NT2/D1 (cell line): ENCODE data around the gene ANAPC2.
A peak's percentile ranks its signal among the peaks of the same experiment; 100 is the strongest.

Experiments
- DNase-seq: peaks from one replicate; pipeline ENCODE4 v3.0.0-alpha.2; 2011; ENCODE audit warnings: low read depth, low spot score
- H3K27me3 ChIP-seq: 2 replicates; pipeline ENCODE4 v1.6.0; 2011; ENCODE audit warnings: mild to moderate bottlenecking; ENCODE audit not compliant: insufficient read length, insufficient read depth
- H3K36me3 ChIP-seq: 2 replicates; pipeline ENCODE4 v1.6.1; 2011; ENCODE audit warnings: mild to moderate bottlenecking, low read length, mixed read lengths; ENCODE audit not compliant: insufficient read depth, insufficient read length
- H3K4me1 ChIP-seq: 2 replicates; pipeline ENCODE4 v1.5.1; 2011; ENCODE audit not compliant: insufficient read depth, insufficient read length
- H3K4me3 ChIP-seq: 2 replicates; pipeline ENCODE4 v1.5.1; 2011; ENCODE audit warnings: low read depth; ENCODE audit not compliant: insufficient read length
- H3K9ac ChIP-seq: 2 replicates; pipeline ENCODE4 v1.6.0; 2011; ENCODE audit warnings: low read depth; ENCODE audit not compliant: insufficient read length
- H3K9me3 ChIP-seq: 2 replicates; pipeline ENCODE4 v1.5.1; 2011; ENCODE audit warnings: mild to moderate bottlenecking, low read length; ENCODE audit not compliant: insufficient read depth
- SUZ12 ChIP-seq: IDR thresholded peaks from 2 replicates; pipeline ENCODE4 v1.6.1; 2011; ENCODE audit not compliant: insufficient read length, insufficient read depth; ENCODE audit errors: extremely low read depth
- YY1 ChIP-seq: IDR thresholded peaks from 2 replicates; pipeline ENCODE4 v1.6.1; 2011; ENCODE audit not compliant: insufficient read length, insufficient read depth
- ZNF274 ChIP-seq: IDR thresholded peaks from 2 replicates; pipeline ENCODE4 v1.6.1; 2011; ENCODE audit warnings: mild to moderate bottlenecking, low read depth, low read length

ANAPC2 gene

DNA sequence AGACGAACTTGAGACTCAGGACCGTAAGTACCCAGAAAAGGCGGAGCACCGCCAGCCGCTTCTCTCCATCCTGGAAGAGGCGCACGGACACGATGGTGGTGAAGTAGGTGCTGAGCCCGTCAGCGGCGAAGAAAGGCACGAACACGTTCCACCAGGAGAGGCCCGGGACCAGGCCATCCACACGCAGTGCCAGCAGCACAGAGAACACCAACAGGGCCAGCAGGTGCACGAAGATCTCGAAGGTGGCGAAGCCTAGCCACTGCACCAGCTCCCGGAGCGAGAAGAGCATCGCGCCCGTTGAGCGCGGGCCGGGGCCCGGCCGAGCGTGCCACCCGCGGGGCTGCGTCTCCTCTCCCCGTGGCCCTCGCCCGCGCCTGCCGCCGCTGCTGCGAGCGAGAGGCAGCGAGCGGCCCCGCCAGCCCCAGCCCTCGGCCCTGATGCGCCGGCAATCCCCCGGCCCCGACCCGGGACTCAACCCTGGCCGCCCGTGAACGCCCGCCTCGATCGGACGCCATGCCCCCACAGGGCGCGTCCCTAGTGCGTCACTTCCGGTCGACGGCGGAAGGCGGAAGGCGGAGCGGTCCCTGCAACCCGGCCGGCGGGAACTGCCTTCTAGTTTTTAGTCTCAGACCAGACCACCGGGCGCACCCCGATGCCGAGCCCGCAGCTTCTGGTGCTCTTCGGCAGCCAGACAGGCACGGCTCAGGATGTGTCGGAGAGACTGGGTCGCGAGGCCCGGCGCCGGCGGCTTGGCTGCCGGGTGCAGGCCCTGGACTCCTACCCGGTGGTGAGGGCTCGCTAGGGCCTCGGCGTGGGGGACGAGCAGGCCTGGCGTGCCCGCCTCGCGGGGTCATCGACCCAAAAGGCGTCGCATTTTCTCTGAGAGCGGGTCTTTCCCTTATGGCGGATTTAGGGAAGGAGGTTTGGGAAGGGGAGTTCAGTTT is 17.0 kb upstream of the ANAPC2 start, which contains the start of the genes NDOR1 and TMEM203:
TSS of gene NDOR1 (plus strand) at position 575 of the 944 bp plus-strand sequence. CDS start at position 653, 78 bp downstream.
TSS of gene TMEM203 (minus strand) at position 523 of the 944 bp plus-strand sequence. CDS start at position 289, 234 bp downstream.
- peaks cover 17% of the 10 kb centered on the region for H3K4me1 ChIP-seq
- H3K4me3 ChIP-seq = peak within 1 kb of the TSS; percentile 99
- no peaks in the 10 kb centered on the region for H3K9me3 ChIP-seq
- H3K27me3 ChIP-seq = no peaks in the 10 kb centered on the region
- DNase-seq = peak; percentile 82
- peaks cover 51% of the 10 kb centered on the region for H3K36me3 ChIP-seq
- peak within 1 kb of the TSS; percentile 97 for H3K9ac ChIP-seq
- TF ChIP-seq SUZ12 (no peak), YY1 (peak; percentile 75), ZNF274 (no peak)

DNA sequence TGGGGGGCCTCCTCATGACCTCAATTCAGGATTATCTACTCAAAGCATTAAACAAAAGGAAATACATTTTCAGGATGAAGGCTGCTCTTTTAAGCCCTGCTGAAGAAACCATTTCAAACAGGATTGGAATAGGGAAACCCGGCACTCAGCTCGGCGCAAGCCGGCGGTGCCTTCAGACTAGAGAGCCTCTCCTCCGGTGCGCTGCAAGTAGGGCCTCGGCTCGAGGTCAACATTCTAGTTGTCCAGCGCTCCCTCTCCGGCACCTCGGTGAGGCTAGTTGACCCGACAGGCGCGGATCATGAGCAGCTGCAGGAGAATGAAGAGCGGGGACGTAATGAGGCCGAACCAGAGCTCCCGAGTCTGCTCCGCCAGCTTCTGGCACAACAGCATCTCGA is 16.4 kb upstream of the ANAPC2 start:
- no peaks in the 10 kb centered on the region for H3K9me3 ChIP-seq
- H3K4me1 ChIP-seq = peaks cover 17% of the 10 kb centered on the region
- TF ChIP-seq ZNF274 (no peak), YY1 (no peak), SUZ12 (no peak)
- H3K36me3 ChIP-seq = peaks cover 45% of the 10 kb centered on the region
- peak overlapping the region; percentile 99 for H3K4me3 ChIP-seq
- H3K9ac ChIP-seq = peak overlapping the region; percentile 97
- no peaks in the 10 kb centered on the region for H3K27me3 ChIP-seq
- DNase-seq = no peak

DNA sequence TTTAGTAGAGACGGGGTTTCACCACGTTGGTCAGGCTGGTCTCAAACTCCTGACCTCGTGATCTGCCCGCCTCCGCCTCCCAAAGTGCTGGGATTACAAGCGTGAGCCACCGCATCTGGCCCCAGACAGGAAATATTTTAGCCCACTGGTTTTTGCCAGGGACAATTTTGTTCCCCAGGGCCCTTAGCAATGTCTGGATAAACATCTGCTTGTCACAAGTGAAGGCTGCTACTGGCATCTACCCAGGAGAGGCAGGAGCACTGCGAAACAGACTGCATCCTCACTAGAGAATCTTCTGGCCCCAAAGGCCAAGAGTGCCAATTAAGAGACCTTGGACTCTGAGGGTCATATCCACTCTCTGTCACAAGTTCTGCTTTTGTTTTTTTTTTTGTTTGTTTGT is 14.6 kb upstream of the ANAPC2 start:
- H3K9ac ChIP-seq = peak overlapping the region; percentile 53
- no peak overlapping the region for H3K4me3 ChIP-seq
- TF ChIP-seq ZNF274 (no peak), YY1 (no peak), SUZ12 (no peak)
- H3K9me3 ChIP-seq = no peaks in the 10 kb centered on the region
- peaks cover 26% of the 10 kb centered on the region for H3K4me1 ChIP-seq
- H3K36me3 ChIP-seq = peaks cover 34% of the 10 kb centered on the region
- DNase-seq = no peak
- H3K27me3 ChIP-seq = no peaks in the 10 kb centered on the region

DNA sequence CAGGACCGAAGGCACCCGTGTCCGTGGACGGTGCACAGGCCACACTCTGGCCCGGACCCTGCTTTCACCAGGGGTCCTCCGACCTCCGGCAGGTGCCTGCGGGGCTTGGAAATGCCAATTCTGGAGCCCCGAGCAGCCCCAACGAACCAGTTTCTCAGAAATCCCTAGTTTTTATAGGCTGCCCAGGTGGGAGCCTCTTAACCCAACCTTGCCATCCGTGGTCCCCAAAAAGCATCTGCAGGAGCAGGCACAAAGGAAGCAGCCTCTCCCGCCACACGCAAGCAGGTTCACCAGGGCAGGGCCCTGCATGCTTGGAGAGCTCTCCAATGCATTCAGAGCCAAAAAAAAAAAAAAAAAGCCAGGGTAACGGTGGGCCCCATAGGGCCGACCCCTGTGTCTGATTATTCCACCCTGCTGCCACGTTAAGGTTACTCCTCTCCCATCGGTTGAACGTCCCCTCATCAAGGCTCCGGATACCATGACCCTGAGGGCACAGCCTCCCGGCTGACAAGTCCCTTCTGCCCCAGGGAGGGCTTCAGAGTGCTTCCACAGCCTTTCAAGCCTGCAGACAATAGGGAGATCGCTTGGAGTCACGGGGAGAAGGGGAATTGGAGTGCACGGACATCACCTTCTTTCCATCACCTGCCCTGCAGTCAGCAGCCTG is 13.0 kb upstream of the ANAPC2 start:
- peaks cover 18% of the 10 kb centered on the region for H3K4me1 ChIP-seq
- TF ChIP-seq YY1 (no peak), ZNF274 (no peak), SUZ12 (no peak)
- H3K27me3 ChIP-seq = no peaks in the 10 kb centered on the region
- H3K4me3 ChIP-seq = peak overlapping the region; percentile 80
- DNase-seq = no peak
- H3K36me3 ChIP-seq = peaks cover 30% of the 10 kb centered on the region
- no peaks in the 10 kb centered on the region for H3K9me3 ChIP-seq
- peak overlapping the region; percentile 98 for H3K9ac ChIP-seq

DNA sequence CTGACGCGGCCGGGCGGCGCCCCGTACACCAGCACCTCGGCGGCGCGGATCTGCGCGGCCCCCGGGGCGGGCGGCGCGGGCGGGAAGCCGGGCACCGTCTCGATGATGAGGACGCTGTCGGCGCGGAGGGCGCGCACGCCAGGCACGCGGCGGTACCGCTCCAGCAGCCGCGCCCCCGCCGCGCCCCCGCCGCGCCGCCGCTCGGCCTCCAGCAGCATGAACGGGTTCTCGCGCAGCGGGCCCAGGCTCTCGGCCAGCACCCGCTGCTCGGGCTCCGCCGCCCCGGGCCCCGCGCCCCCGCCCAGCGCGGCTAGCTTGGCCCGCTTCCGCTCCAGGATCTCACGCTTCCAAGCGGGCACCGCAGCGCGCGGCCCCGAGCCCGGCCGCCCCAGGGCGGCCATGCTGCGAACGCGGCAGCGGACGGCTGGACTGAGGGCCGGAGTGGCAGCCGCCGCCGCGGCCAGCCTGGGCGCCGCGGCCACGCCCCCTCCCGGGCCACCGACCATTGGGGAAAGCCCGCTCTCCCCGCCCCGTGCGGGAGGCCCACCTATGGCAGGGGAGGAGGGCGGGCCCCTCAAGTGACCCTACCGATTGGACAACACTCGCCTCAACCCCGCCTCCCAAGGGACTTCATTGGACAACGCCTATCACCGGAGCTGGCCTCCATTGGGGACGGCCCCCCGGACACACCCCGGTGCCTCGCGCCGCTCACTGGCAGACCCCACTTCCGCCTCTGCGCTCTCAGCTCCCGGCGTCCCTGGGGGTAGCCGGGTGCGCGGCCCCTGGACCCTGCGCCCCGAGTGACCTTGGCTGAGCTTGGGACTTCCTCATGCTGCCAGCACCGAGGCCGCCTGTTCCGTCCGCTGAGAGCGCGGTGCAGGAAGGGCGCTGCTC is 12.2 kb upstream of the ANAPC2 start, which contains the start of gene TPRN:
TSS of gene TPRN (minus strand) at position 431 of the 894 bp plus-strand sequence. CDS start at position 401, 30 bp downstream.
- Histone ChIP-seq H3K4me1 (peaks cover 21% of the 10 kb centered on the region), H3K9me3 (no peaks in the 10 kb centered on the region), H3K9ac (peak within 1 kb of the TSS; percentile 98), H3K36me3 (peaks cover 34% of the 10 kb centered on the region), H3K27me3 (no peaks in the 10 kb centered on the region), H3K4me3 (peak within 1 kb of the TSS; percentile 80)
- peak; percentile 99 for DNase-seq
- TF ChIP-seq SUZ12 = no peak

DNA sequence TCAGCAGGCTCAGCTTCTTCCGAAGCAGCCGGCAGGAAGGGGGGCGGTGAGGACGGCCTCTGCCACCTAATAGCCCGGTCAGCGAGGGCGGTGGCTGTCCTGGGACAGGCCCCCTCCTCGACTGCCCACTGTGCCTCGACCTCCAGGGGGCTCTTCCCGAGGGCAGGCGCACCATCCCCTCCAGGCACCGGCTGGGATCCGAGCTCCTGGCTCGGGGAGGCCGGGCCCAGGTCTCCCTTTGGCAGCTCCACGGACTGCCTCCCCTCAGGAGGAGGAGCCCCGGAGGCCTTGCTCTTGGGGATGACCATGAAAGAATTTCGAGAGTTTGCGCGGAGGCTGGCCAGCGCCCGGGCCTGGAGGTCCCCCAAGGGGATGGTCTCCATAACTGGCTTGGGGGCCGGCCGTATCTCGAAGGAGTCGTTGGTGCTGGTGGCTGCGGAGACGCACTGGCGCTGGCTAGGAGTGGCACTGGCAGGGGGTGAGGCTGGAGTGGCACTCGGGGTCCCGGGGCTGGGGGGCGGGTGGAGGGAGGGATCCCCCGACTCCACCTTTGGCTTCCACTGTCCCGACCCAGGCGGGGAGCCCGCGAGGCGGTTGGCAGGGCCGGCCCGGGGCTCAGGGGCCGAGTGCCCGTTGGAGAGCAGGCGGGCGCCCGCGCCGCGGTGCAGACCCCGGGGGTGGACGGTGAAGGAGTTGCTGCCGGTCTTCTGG is 11.2 kb upstream of the ANAPC2 start:
- DNase-seq = no peak
- peaks cover 40% of the 10 kb centered on the region for H3K36me3 ChIP-seq
- no peak for TF ChIP-seq SUZ12
- TF ChIP-seq YY1 = no peak
- TF ChIP-seq ZNF274 = no peak
- H3K27me3 ChIP-seq = no peaks in the 10 kb centered on the region
- peak overlapping the region; percentile 37 for H3K4me3 ChIP-seq
- peaks cover 27% of the 10 kb centered on the region for H3K4me1 ChIP-seq
- peak overlapping the region; percentile 77 for H3K9ac ChIP-seq
- H3K9me3 ChIP-seq = no peaks in the 10 kb centered on the region
